Forelimb muscle (tissue), 1 donor: ENCODE data around the gene TLE4. TPM values are rescaled to one million over a fixed set of nuclear protein-coding genes. Genes with fewer than 3 reads are reported as not detected.

Source experiments
- DNase-seq: peaks from one replicate; pipeline ENCODE4 v3.0.0-alpha.2; 2013; ENCODE audit warnings: low read depth
- polyA plus RNA-seq: library from polyadenylated mRNA; unstranded; fragments of 120-200 nt; gene quantifications from one replicate; pipeline ENCODE4 v1.2.1, GENCODE V29; 2013; ENCODE audit not compliant: insufficient read length

TLE4 gene
- polyA plus RNA-seq, 1 donor = 14.5 TPM

DNA sequence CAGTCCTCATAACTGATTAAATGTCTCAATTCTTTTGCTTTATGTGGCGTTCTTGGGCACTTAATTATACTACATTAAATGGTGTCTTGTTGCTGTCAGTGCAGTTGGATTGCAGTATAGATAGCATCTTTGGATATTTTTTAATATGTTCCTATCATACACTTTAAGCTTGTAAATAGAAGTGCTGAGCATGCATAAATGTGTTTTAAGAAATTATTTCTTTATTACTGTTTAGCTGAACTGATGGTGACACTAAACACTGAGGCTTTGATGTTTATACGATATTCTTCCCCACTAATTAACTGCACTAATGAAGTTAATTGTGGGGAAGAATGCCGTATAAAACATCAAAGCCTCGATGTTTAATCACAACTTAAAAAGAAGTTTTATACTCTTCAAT is 116.6 kb downstream of the TLE4 start:
- DNase-seq = no peak

DNA sequence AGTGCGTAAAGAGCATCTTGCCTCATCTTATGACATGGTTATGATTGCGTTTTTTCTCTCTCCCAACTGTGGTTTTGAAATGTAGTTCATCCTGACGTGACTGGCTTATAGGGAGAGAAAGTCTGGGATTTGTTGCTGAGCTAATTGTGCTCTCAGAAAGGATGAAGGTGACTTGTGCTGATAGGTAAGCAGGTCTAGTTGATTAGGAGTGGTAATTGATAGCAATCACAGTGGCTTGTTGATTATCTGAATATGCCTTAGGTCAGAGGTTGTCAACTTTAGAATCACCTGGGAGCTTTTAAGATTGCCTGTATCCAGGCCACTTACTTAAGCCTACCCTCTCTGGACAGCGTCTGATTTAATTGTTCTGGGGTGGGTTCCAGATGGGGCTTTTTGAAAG is 117.8 kb downstream of the TLE4 start:
- DNase-seq = no peak

DNA sequence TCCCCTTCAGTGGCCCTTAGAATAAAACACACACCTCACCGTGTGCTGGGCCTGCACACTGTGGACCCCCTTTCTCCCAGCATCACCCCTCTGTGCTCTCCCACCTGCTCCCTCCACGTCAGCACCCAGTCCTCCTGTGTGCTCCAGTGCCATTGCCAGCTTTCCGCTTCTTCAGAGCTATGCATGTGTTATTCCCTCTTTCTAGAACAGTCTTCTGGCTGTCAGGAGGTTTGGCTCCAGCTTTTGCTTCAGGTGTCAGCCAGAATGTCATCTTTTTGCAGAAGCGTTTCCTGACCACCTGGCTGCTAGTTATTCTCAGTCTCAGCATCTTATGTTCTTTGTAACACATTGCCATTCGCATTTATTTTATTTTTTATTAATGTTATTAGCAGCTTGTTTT is 119.7 kb downstream of the TLE4 start:
- no peak for DNase-seq

DNA sequence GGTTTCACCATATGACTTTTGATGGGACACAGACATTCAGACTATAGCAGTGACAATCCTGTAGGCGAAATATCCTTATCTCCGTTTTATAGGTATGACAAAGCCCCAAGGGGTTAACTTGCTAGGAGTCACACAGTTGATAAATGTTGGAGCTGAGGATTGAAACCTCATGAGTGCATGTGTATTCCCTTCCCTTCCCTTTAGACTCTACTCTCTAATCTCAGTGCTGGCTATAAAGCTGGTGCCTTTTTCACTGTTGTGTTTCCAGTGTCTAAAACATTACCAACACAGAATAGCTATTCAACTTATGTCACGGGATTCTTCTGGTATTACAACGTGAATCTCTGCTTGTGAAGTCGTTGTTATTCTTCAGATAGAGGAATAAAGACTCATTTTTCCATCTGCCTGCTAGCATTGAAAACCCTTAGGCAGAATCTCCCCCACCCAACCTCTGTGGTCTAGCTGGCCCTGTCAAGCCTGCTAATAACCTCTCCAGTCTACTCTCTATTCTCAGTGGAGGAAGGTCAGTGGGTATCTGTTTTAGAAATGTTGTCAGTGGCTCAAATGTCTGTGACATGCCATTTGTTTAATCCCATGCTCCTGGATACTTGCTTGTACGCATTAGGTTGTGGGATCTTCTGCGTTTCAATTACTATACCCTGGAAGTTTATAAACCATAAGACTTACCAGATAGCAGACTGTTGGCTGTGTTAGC is 121.2 kb downstream of the TLE4 start:
- DNase-seq = no peak

DNA sequence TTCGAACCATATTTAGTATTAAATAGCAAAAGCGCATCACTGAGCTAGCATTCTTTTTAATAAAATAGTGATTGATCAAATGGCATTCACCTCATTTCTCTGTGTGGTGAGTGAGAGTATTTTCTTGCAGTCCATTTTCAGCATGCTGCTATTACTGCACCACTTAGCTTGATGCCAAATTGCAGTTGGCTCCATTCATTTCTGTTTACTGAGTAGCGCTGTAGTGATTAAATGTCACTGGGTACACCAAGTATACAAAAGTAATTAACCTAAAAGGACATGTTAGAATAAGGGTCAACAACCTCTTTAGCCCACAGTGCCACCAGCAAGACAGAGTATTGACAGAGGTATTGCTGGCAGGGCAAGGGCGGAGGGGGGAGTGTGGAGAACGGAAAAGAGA is 122.0 kb downstream of the TLE4 start:
- no peak for DNase-seq

DNA sequence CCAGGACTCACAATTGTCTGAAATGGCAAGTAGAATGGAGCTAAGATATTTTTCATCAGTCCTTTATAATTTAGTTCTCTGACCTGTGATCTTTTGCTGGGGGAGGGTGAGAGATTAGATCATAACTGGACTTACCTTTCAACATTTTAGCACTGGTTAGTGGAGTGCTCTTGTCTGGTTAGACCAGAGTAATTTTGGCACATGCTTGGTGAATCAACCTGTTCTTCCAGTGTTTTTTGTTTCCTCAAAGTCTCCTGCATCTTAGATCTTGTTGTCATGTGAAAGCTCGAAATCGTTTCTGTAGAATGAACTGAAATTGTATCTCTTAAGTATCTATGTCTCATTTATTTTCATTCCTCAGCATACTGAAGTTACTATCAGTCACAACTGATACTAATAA is 122.4 kb downstream of the TLE4 start:
- DNase-seq = no peak

DNA sequence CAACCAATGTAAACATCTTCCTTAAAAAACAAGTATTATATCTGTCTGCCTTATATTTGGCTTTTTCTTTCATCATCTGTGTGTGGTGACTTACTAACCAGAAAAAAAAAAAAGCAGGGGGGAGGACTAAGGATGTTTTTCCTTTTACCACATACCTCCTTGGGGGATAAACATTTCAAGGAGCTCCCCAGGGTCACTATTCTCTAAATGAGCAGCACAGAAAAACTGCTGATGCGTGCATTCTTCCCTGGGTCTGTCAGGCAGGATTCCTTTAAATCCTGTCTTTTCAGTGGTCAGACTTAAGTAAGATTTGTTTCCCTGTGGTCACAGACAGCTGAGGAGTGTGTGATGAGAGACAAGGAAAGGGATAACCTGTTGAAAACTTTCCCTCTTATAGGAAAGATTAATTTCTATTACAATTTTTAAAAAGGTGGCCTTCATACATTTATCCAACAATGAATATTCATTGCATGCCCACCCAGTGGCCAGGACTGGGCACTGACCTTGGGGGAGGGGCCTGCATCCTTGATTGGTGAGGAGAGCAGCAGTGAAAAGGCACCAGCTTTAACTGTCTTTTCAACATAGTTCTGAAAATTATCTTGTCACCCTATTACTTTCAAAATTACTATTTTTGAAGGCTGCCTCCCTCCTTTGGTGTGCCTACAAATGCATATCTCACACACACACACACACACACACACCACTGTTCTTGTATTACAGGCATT is 123.1 kb downstream of the TLE4 start:
- no peak for DNase-seq

DNA sequence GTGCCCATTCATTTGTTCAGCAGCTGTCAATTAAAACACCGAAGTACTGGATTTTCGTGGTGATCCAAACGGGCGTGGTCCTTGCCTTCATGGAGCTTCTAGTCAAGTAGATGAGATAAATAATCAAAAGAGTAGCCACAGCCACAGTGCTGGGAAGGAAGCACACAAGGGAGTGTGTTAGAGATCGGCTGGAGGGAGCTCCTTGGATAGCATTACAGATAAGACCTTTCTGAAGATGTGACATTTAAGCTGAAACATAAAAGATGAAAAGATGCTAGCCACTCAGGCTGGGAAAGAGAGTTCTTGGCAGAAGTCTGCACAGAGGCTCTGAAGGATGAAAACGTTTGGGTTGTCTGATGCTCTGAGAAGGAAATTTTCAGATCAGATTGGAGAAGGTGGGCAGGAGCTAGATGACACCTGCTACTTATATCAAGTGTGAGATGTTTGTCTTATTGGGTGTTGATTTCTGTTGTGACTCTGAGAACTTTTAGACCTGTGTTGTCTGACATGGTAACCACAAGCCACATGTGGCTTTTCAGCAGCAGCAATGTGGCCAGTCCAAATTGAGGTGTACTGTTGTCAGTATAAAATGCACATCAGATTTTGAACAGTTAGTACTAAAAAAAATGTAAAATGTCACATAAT is 123.9 kb downstream of the TLE4 start:
- no peak for DNase-seq

DNA sequence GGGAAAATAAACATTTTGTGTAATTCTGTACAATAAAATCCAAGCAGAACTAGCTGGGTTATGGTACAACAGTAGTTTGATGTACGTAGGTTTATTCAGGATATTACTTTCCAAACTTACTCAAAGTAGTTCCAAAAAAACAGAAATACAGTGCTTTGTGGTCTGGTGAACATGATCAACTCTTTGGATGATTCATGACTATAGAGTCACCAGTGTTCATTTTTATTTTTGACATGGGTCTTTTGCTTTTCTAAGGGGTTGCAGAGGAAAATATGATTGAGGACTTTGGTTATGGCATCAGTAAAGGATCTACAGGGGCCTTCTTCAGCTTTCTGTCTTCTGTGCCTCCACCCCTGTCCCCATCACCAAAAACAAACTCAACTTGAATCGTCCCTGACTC is 127.2 kb downstream of the TLE4 start:
- no peak for DNase-seq

DNA sequence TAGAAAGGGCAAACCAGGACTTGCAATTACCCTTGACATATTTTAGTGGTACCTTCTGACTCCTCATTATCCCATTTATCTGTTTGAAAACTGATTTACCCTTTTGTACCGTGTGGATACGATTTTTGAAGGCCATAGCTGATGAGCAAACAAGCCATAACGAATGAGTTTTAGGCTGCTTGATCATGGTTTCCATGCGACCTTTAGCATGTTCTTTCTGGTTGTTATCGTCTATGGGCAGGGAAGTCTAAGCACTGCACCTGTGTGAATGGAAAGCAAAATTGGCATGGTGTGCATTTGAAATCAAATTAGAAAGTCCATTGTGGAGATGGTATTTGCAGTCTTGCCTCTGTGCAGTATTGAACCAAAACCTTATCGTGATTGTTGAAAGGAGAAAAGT is 127.7 kb downstream of the TLE4 start:
- DNase-seq = no peak

DNA sequence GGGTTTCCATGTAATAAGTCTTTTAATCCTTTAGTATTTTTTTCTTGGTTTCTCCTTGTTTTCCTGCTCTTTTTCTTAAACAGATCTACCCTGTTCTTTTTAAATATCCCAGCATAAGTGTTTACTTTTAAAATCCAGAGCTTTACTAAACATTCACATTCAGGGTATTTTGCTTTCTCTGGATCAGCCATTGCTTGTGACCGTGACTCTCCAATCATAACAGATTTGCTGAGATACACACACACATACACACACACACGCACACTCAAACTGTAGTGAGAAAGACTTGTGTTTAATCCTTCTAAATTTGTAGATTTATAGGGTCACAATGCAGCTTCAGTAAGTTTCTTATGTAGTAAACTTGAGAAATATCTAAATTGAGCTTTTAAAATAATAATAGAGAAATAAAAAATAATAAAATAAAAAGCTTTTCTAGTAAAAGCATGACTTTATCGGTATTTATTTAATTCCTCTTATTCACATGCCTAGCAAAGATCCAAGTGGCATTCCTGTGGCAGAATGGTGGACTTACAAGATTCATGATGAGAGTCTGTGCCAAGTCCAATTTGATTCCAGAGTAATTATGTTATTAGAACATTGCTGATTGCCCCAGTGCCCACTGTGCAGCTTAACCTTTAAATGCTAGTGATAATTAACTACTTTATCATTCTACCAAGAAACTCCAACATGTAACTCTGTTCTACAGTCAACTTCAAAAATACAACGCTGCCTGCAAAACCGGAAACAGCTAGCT is 129.0 kb downstream of the TLE4 start:
- no peak for DNase-seq

DNA sequence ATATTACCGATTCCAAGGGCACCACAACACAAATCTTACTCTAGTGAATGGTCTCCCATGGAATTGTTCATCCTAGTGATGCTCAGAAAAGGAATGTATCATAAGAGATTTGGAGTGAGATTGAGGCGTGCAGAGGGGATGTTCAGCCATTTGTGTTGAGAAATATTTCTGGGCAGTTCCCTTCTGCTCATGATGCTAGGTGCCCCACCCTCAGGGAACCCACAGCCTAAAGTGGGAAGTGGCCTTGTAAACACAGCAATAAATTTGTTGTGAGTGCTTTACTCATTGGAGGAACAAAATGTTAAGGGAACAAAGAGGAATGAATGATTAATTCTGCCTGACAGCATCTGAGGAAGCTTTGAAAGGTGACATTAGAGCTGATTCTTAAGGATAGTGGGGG is 129.9 kb downstream of the TLE4 start:
- no peak for DNase-seq

DNA sequence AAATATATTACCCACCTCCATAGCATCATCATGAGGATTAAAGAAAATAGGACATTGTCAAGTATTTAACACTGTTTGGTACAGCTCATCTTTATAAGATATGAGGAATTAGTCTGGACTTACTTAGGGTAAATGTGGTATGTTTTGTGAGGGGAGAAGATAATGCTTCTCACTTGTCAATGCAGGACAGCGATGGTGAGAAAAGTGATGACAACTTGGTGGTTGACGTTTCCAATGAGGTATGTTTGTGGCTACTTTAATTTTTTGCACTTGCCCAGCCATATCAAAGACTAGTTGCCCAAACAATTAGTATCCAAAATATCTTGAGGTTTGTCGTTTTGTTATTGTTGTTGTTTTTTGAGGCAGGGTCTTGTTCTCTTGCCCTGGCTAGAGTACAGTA is 133.9 kb downstream of the TLE4 start:
- DNase-seq = no peak

DNA sequence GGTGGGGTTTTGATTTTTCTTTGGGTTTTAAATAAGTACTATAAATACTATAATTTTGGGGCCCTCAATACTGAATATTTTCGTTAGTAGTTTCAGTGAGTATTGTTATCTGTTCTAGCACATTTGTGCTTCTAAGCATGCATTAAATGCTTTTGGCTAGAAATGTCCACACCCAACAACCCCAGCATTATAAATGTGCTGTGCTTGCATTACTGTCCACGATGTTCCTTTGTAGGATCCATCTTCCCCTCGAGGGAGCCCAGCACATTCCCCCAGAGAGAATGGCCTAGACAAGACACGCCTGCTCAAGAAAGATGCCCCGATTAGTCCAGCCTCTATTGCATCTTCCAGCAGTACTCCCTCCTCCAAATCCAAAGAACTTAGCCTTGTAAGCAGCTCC is 134.7 kb downstream of the TLE4 start:
- no peak for DNase-seq

DNA sequence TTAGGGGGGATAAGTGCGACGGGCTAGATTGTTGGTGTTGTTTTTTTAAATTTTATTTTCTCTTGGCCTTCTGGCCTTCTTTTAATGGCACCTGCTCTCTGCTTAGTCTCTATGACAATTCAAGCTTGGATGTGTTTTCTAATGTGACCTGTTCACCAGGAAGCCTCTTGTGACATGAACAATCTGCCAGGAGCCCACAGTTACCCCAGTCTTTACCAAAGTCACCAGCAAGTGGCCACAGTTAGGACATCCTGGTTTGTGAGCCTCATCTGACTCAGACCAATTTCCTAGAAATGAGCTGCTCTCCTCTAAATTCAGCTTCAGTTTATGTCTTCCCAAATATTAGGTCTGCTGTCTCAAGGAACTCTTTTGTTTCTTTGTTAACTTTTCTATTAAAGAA is 135.8 kb downstream of the TLE4 start:
- no peak for DNase-seq

DNA sequence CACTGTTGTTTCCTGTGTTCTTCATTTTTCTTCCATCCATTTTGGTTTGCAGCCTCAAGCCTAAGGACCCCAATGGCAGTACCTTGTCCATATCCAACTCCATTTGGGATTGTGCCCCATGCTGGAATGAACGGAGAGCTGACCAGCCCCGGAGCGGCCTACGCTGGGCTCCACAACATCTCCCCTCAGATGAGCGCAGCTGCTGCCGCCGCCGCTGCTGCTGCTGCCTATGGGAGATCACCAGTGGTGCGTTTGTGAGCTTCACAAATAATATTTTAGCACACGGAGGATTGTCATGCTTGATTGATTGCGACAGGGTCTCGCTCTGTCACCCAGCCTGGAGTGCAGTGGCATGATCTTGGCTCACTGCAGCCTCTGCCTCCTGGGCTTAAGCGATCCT is 136.8 kb downstream of the TLE4 start:
- no peak for DNase-seq

DNA sequence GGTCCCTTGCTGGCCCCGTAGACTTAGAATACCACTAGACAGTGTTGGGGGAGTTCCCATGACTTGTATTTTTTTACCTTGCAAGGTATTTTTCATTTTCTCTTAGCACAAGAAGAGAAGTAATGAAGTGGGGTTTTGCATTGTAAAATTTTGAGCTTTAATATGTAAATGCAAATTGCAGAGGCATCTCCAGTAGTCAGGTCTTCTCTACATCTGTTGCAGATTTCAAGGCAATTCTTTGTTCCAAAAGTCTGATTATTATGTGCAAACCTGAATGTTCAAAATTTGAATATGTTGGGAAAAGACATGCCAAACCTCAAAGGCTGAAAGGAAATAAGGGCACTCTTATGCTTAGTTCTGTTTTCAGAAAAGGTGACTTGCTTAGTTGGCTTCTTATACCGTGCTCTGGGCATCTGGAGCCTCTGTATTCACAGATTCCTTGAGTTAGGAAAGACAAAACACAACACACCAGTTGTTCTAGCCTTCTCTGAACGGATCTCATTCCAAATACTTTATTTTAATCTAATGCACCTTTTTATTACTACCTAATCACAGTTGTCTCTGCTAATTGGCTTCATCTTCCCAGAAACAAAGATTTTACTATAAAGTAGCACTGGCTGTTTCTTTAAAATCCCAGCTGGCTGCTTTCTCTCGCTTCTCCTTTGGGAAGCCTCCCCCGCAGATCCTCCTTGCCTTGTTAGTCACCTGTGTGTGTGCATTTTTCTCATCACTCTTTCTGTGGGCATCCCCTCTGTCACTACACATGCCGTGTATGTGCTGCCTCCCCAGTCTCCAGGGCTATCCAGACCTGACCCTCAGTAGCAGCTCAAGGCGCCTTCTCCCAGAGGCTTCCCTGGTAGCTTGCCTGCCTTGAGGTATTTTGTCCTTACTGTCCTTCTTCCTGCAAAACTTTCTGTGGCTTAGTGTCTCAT is 138.2 kb downstream of the TLE4 start:
- no peak for DNase-seq

DNA sequence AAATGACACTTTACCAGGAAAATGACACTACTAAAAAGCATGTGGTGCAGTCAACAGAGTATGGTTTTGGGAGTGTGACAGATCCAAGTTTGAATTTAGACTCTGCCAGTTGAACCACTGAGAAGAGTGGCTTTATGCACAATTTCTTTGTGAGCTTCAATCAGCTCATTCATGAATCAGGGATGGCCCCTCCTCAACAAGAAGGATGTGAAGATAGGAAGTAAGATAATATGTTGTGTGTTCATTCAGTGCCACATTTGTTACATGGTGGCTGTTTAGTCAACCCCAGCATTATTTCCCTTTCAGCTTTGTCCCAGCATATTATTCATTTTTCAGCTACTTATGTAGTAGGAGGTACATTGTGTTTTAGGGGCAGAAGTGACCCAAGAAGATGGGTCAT is 140.1 kb downstream of the TLE4 start:
- no peak for DNase-seq

DNA sequence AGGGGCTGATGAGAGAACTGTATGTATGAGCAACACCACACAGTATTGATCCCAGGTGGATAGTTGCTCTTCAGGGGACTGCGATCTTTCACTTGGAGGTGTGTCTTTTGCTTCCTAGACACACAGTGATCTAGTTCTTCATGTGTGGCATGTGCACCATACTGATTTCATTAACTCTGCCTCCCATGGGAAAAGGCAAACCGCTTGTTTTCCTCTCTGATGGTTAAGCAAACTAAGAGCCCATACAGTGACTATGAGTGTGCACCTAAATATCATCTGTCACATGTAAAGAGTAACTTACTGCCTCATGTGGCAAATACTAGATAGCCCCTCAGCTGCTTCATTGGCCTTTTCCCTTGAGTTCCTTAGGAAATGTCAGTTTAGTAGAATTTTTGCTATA is 147.3 kb downstream of the TLE4 start:
- DNase-seq = no peak

DNA sequence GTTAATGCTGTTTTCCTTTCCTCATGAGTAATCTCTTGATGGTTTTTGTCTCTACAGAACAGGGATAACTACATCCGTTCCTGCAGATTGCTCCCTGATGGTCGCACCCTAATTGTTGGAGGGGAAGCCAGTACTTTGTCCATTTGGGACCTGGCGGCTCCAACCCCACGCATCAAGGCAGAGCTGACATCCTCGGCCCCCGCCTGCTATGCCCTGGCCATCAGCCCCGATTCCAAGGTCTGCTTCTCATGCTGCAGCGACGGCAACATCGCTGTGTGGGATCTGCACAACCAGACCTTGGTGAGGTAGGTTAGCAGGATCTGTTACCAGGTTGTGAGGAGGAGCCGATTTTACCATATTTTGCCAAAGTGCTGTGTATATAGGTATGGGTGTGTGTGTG is 148.2 kb downstream of the TLE4 start:
- DNase-seq = no peak

DNA sequence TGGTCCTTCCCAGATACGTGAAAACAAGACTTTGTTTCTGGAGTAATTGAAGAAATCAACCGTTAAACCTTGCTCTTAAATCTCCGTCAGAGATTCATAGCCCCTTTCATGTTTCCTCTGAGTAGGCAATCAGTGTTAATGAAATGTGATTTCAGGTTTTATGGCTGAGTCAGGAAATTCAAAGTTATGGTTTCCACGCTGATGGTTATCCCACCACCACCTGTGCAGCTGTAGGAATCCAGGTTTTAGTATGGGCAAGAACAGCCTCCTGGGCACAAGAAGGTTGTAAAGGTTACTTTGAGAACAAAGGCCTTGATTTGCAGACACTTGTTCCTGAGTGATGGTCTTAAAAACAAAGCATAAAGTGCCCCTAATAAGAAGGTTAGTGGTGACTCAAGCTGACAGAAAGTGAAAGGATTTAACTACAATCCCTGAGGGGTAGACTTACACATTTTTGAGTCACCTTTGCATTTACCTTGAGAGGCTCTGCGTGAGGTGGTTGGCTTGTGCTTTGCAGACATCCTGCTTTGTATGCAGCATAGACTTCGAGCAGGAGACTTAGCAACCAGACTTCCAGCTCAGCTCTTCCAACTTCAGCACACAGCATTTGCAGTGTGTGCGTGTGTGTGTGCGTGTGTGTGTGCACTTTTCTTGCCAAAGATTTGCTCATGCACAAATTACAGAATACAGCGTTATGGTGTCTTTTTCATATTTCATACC is 159.6 kb downstream of the TLE4 start:
- no peak for DNase-seq
